PFSK-1 (cell line): ENCODE results near the gene NOL9.

Experiments used
- TAF1 ChIP-seq: IDR thresholded peaks from 2 replicates; pipeline ENCODE4 v1.6.1; 2012; ENCODE audit warnings: low read length, control low read depth, borderline replicate concordance; ENCODE audit not compliant: insufficient read depth
- TF ChIP-seq, protein P1 (sequence below), 2 experiments: IDR thresholded peaks; 2 replicates each; pipeline versions ENCODE4 v1.6.1 to v1.8.0; 2011 to 2012; ENCODE audit warnings: low read depth in 2 of 2, low read length in 2 of 2, control low read depth in 1 of 2, inconsistent platforms in 1 of 2, mild to moderate bottlenecking in 1 of 2, moderate library complexity in 1 of 2; ENCODE audit not compliant: insufficient read depth in 1 of 2

DNA sequence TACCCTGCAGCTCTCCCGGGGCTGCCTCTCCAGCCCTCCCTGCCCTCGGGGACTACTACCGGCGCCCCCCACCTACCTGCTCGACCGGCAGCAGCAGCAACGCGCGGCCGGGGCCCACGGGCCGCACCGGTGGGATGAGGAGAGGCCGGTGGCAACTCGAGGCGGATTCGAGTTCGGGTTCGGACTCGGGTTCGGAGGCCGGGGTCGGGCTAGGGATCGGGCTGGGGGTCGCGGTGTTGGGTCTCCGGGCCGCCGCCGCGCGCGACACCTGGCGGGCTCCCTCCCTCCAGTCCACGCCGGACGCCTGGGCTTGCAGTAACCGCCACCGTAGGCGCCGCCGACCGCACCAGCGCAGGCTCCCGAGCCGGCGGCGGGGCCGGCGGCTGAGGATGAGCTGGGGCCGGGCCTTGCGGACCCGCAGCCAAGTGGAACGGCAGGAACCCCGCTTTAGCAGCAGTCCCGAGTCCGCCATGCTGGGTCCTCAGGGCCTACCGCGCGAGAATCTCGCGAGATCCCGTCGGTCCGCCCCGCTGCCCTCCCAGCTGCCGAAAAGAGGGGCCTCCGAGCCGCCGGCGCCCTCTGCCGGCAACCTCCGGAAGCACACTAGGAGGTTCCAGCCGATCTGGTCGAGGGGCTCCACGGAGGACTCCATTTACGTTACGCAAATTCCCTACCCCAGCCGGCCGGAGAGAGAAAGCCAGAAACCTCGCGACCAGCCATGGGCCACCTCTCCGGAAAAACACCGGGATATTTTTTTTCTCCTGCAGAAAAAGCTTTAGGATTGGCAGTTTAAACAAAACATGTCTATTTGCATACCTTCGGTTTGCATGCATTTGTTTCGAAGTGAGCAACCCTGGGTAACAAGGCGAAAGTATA lies at the start of gene NOL9:
- TF ChIP-seq TAF1, result peak; percentile 89; the same call in 1 of the 2 replicates
- TF ChIP-seq, protein P1, sequence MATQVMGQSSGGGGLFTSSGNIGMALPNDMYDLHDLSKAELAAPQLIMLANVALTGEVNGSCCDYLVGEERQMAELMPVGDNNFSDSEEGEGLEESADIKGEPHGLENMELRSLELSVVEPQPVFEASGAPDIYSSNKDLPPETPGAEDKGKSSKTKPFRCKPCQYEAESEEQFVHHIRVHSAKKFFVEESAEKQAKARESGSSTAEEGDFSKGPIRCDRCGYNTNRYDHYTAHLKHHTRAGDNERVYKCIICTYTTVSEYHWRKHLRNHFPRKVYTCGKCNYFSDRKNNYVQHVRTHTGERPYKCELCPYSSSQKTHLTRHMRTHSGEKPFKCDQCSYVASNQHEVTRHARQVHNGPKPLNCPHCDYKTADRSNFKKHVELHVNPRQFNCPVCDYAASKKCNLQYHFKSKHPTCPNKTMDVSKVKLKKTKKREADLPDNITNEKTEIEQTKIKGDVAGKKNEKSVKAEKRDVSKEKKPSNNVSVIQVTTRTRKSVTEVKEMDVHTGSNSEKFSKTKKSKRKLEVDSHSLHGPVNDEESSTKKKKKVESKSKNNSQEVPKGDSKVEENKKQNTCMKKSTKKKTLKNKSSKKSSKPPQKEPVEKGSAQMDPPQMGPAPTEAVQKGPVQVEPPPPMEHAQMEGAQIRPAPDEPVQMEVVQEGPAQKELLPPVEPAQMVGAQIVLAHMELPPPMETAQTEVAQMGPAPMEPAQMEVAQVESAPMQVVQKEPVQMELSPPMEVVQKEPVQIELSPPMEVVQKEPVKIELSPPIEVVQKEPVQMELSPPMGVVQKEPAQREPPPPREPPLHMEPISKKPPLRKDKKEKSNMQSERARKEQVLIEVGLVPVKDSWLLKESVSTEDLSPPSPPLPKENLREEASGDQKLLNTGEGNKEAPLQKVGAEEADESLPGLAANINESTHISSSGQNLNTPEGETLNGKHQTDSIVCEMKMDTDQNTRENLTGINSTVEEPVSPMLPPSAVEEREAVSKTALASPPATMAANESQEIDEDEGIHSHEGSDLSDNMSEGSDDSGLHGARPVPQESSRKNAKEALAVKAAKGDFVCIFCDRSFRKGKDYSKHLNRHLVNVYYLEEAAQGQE (IDR thresholded peaks at IDR 0.05; ENCODE audit: insufficient read depth in 1 of 2, low read depth in 2 of 2, low read length in 2 of 2), result 0 out of 4 replicates have a peak, but pooled peaks of 1 of the 2 experiments have one; percentile 51
